Activated naive CD4-positive, alpha-beta T cell treated with anti-CD3 and anti-CD28 coated beads, Interleukin-2, amount 50 U/mL, for 72 hours (primary cell): Measurements from ENCODE around the gene RNF39. TPM values are rescaled to one million over a fixed set of nuclear protein-coding genes. Genes with fewer than 3 reads are reported as not detected.
A peak's percentile ranks its signal among the peaks of the same experiment; 100 is the strongest.
"Not testable (repeated sequence)": the region's sequence is repeated elsewhere in the genome, so short reads cannot be mapped to it uniquely, and the experiment has no call there.

Experiments used
- ATAC-seq, 2 donors: fragments of 150-1000 bp; cut with Tn5 transposase; 2 replicates each; pipeline ENCODE4 v1.10.0; 2021; ENCODE audit warnings: mild to moderate bottlenecking in 2 of 2, moderate library complexity in 2 of 2
- DNase-seq, 2 donors: peaks; one replicate each; pipeline ENCODE4 v3.0.0; 2021 to 2022; ENCODE audit warnings: low spot score in 2 of 2
- H3K27ac Mint-ChIP-seq, 2 donors: one replicate each; pipeline ENCODE4 v1.8.0; 2022; ENCODE audit warnings: mild to moderate bottlenecking in 2 of 2, mixed read lengths in 2 of 2
- H3K36me3 Mint-ChIP-seq, 2 donors: one replicate each; pipeline ENCODE4 v1.8.0; 2022; ENCODE audit warnings: mixed read lengths in 2 of 2
- H3K9me3 Mint-ChIP-seq, 2 donors: one replicate each; pipeline ENCODE4 v1.8.0; 2022; ENCODE audit warnings: mixed read lengths in 2 of 2
- total RNA-seq, 2 donors: library from RNA; stranded (reverse); gene quantifications; one replicate each; pipeline ENCODE4 v1.2.3, GENCODE V29; 2022

Gene RNF39
- total RNA-seq, 2 donors from 2014 or later, result not detected

DNA sequence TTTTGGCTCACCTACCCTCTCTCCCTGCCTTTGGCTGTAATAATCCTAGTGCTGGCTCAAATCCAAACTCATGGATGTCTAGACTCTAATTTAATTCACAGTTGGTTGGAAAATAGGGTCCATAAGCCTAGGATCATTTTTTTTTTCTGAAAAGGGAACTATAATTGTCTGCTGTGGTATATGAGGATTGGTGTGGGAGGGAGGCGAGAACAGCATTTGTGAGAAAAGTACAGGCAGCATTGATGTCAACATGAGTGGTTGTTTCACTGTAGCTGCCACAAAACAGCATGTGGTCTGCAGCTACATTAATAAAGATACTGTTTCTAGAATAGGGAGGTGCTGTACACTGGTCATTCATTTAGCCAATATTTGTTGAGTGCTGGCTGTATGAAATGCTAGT lies 33.1 kb downstream of the RNF39 start:
- no peak for ATAC-seq
- no peaks in the 10 kb centered on the region for H3K9me3 Mint-ChIP-seq

GRCh38 chr6:30041821-30042220 lies 33.7 kb downstream of the RNF39 start:
- no peak for ATAC-seq
- no peak for DNase-seq
- H3K9me3 Mint-ChIP-seq, result no peaks in the 10 kb centered on the region
- H3K27ac Mint-ChIP-seq, result no peak overlapping the region
- no peaks in the 10 kb centered on the region for H3K36me3 Mint-ChIP-seq

More for the DNA sequence above, 33.1 kb downstream of the RNF39 start:
- Mint-ChIP-seq H3K36me3 (no peaks in the 10 kb centered on the region), H3K27ac (peak overlapping the region in 1 of 2 donors; percentile 38)
- DNase-seq, result no peak

DNA sequence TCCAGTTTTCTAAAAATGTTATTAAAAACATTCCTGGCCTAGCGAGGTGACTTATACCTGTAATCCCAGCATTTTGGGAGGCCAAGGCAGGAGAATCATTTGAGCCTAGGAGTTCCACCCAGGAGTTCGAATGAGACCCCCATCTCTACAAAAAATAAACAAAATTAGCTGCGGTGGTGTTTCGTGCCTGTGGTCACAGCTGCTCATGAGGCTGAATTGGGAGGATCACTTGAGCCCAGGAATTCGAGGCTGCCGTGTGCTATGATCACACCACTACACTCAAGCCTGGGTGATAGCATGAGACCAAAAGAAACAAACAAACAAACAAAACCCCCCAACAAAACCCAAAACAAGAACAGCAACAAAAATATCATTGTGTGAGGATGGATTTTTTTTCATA lies 34.3 kb downstream of the RNF39 start:
- no peaks in the 10 kb centered on the region for H3K36me3 Mint-ChIP-seq
- H3K27ac Mint-ChIP-seq, result no peak overlapping the region
- no peaks in the 10 kb centered on the region for H3K9me3 Mint-ChIP-seq
- DNase-seq (no peak), ATAC-seq (no peak)

DNA sequence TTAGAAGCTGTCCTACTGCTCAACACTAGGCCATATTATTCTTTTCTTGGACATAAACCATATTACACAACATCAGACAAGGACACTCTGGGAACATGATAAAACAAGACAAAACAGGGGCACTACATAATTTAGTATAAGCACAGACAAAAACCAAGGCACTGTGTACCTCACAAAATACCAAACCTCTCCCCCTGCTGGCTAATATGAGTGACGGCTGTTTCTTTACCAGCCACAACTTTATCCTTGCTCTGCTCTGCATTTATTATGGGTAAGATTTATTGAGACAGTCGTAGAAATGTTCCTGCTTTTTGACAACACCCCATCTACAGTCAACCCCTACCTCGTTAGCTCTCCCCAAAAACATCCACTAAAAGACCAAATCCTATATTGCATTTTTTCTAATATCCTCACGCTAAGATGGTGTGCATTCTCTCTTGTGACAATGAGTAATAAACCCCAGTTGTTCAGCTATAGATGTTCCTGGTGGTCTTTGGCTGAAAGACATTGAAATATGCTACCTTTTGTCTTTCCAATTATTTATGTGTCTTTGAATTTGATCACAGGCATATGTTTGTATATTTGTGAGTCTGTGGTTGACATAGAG lies 38.3 kb downstream of the RNF39 start:
- ATAC-seq (peak; percentile 37 to 41), DNase-seq (no peak)
- Mint-ChIP-seq H3K36me3 (no peaks in the 10 kb centered on the region), H3K9me3 (no peaks in the 10 kb centered on the region), H3K27ac (peak overlapping the region in 1 of 2 donors; percentile 30)

DNA sequence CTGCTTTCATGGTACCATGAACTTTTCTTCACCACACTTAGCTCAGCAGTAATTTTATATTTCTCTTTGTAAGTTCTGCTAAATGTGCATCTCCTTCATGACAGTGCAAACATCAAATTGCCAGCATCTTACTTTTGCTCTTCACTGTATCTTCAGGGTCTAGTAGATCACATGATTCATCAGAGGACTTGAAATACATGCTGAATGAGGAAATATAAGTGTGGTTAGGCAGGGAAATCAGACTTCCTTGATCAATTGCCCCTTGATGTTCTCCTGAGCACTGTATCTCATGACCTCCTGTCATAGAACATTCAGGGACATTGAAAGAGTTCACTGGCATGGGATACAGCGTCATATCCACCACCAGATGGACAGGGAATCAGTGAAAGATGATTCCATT lies 39.8 kb downstream of the RNF39 start:
- Mint-ChIP-seq H3K27ac (no peak overlapping the region), H3K9me3 (no peaks in the 10 kb centered on the region), H3K36me3 (no peaks in the 10 kb centered on the region)
- DNase-seq (no peak), ATAC-seq (no peak)

- not testable (repeated sequence) for H3K36me3 Mint-ChIP-seq, ATAC-seq, H3K9me3 Mint-ChIP-seq, DNase-seq, H3K27ac Mint-ChIP-seq
Observed at GRCh38 chr6:30033440-30033839, 42.1 kb downstream of the RNF39 start.

DNA sequence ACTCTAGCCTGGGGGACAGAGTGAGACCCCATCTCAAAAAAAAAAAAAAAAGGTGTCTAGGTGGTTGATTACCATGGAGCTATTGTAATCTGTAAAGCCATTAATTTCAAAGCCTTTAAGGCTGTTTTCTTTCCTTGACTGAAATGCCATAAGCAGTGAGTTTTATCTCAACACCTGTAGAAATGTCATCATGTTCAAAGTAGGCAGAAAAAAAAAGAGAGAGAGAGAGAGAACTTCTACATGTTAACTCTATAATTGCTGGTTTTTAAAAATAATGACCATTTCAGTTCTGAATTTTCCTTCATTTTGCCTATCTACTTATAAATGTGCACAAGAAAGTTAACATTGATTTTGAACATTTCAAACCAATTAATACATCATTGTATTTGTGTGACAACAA lies 44.2 kb downstream of the RNF39 start:
- Mint-ChIP-seq H3K9me3 (no peaks in the 10 kb centered on the region), H3K36me3 (no peaks in the 10 kb centered on the region), H3K27ac (no peak overlapping the region)
- ATAC-seq (no peak), DNase-seq (no peak)

DNA sequence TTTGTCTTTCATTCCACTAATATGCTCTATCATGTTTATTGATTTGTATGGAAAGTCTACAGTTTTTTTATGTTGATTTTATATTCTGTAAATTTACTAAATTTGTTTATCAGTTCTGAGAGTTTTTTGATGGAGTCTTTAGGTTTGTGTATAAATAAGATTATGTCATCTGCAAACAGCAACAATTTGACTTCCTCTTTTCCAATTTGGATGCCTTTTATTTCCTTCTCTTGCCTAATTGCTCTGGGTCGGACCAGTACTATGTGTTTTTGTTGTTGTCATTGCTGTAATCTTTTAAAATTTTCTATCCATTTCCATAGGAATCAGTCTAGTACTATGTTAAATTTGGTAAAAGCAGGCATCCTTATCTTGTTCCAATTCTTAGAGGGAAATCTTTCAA lies 46.0 kb downstream of the RNF39 start:
- Mint-ChIP-seq H3K36me3 (no peaks in the 10 kb centered on the region), H3K27ac (no peak overlapping the region), H3K9me3 (no peaks in the 10 kb centered on the region)
- no peak for ATAC-seq
- no peak for DNase-seq

DNA sequence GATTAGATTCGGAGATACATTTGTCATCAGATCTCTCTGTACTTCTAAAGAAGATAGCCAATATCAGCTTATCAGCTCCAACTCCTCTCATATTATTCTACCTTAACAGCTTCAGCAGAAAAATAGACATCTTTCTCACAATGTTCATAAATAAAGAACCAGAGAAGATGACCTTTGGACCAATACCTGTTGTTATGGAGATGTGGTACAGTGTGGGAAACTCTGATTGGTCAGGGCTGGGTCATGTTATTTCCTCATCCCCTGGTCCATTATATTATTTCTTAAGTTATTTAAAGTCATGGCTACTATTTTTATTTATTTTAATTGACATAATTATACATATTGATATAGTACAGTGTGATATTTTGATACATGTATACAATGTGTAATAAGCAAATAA lies 50.4 kb downstream of the RNF39 start:
- ATAC-seq (no peak), DNase-seq (no peak)
- no peak overlapping the region for H3K27ac Mint-ChIP-seq
- H3K9me3 Mint-ChIP-seq, result no peaks in the 10 kb centered on the region
- no peaks in the 10 kb centered on the region for H3K36me3 Mint-ChIP-seq

DNA sequence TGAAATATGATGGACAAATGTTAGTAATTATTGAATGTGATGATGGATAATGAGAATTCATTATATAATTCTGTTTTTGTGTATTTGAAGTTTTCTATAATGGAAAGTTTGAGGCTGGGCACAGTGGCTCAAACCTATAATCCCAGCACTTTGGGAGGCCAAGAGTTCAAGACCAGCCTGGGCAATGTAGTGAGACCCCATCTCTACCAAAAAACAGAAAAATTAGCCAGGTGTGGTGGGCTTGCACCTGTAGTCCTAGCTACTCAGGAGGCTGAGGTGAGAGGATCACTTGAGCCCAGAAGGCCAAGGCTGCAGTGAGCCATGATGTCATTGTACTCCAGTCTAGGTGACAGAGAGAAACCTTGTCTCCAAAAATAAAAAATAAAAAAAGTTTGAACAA lies 52.9 kb downstream of the RNF39 start:
- not testable (repeated sequence) for H3K27ac Mint-ChIP-seq, DNase-seq, ATAC-seq, H3K9me3 Mint-ChIP-seq, H3K36me3 Mint-ChIP-seq

DNA sequence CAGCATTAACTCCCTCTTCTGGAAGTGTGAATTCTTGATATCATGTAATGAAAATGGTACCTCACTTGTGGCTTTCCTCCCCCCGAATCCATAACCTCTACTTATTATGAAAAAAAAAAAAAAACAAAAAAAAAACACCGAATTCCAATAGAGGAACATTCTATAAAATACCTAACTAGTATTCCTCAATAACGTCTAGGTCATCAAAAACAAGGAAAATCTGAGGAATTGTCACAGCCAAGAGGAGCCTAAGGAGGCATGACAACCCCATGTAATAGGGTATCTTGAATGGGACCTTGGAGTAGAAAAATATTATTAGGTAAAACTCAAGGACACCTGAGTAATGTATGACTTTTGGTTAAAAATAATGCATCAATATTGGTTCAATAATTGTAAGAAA lies 53.4 kb downstream of the RNF39 start:
- H3K9me3 Mint-ChIP-seq, result no peaks in the 10 kb centered on the region
- ATAC-seq (no peak), DNase-seq (no peak)
- no peaks in the 10 kb centered on the region for H3K36me3 Mint-ChIP-seq
- no peak overlapping the region for H3K27ac Mint-ChIP-seq

DNA sequence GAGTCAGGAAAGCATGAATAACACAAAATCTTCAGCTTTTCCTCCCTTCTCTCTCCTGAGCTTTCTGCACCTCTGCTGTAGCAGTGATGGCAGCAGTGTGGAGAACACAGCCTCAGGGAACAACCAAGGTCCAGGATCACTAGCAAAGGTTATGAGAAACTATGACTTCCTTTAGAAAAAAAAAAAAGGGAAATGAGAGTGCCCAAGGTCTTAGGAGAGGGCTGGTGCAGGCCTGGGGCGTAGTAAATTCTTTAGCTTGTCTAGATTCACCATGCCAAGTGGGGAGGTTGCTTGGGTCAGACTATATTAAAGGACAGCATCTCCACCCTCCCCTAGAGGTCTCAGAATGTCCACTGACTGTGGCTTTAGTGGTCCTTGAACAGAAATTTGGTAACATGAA lies 54.9 kb downstream of the RNF39 start:
- DNase-seq (no peak), ATAC-seq (no peak)
- Mint-ChIP-seq H3K9me3 (no peaks in the 10 kb centered on the region), H3K27ac (peak overlapping the region in 1 of 2 donors; percentile 22), H3K36me3 (no peaks in the 10 kb centered on the region)

Other genes starting within 250 kb of the RNF39 start
- gene HLA-G, start 247.9 kb downstream of the RNF39 start, total RNA-seq, result under 1 TPM in 1 of 2 donors, not detected in 1; 0.91 TPM
- 1,000 to 10,000 TPM; 1,088 to 2,034 TPM for gene HLA-A, start 133.2 kb downstream of the RNF39 start, total RNA-seq
- gene POLR1H, start 14.5 kb downstream of the RNF39 start, total RNA-seq, result 10 to 100 TPM; 52.7 to 65.6 TPM
- 10 to 100 TPM; 48.5 to 53.3 TPM for gene PPP1R11, start 8.6 kb downstream of the RNF39 start, total RNA-seq
- gene TRIM31, start 37.3 kb upstream of the RNF39 start, total RNA-seq, result not detected
- under 1 TPM in 1 of 2 donors, not detected in 1; 0.12 TPM for gene TRIM40, start 60.4 kb upstream of the RNF39 start, total RNA-seq
- under 1 TPM in 1 of 2 donors, not detected in 1; 0.70 TPM for gene TRIM10, start 85.4 kb upstream of the RNF39 start, total RNA-seq
- 1 to 10 TPM in 1 of 2 donors, not detected in 1; 1.6 TPM for gene TRIM15, start 87.8 kb upstream of the RNF39 start, total RNA-seq
- gene TRIM26, start 137.6 kb upstream of the RNF39 start, total RNA-seq, result 10 to 100 TPM; 41.3 to 43.0 TPM